HepG2 (cell line): ENCODE results near the gene MDH2. TPM values are rescaled to one million over a fixed set of nuclear protein-coding genes. Genes with fewer than 3 reads are reported as not detected.
"Not testable (repeated sequence)": the region's sequence is repeated elsewhere in the genome, so short reads cannot be mapped to it uniquely, and the experiment has no call there.

ENCODE experiments used
- ATAC-seq: fragments of 200-7000 bp; cut with Tn5 transposase; 3 replicates; pipeline ENCODE4 v1.9.1; 2020; ENCODE audit warnings: mild to moderate bottlenecking, moderate library complexity
- BruUV-seq: library from RNA; stranded (reverse); fragments of 400-500 nt; replicated peaks from 2 replicates; lab custom pipeline; 2021; lab: Mats Ljungman, UMichigan
- CTCF ChIA-PET: fragments of 300-600 bp; formaldehyde crosslinking; extraction: SDS; loops from one replicate; lab custom pipeline; 2021; ENCODE audit warnings: low total read pairs, inconsistent platforms, low intra/inter-chr PET ratio; lab: Yijun Ruan, JAX
- POLR2A ChIA-PET: fragments of 350-600 bp; sonication (Branson Sonifier 250); formaldehyde crosslinking; loops from one replicate; lab custom pipeline; 2020; ENCODE audit warnings: antibody characterized with exemption, inconsistent platforms; lab: Yijun Ruan, JAX
- DNase-seq: peaks from one replicate; pipeline ENCODE4 v3.0.0-alpha.2; 2015; ENCODE audit warnings: low spot score
- FAIRE-seq: peaks from 3 replicates; lab custom pipeline; 2011; peaks lifted over from hg19 to GRCh38; lab: Jason Lieb, UNC
- H2AFZ ChIP-seq: one replicate; pipeline ENCODE4 v1.6.1; 2011; ENCODE audit warnings: low read length, inconsistent platforms
- H3K27ac ChIP-seq: fragments of 300-600 bp; 3 replicates; pipeline ENCODE4 v1.8.0; 2011; ENCODE audit warnings: mixed run types, mild to moderate bottlenecking, mixed read lengths, low read length, inconsistent platforms; ENCODE audit not compliant: insufficient read depth; ENCODE audit errors: extremely low read length
- H3K27me3 ChIP-seq, 2 experiments: fragments of 200-600 bp in 1 of 2; 2 replicates in 1 of 2; 3 replicates in 1 of 2; pipeline versions ENCODE4 v1.6.0 to v1.8.0; 2011; ENCODE audit warnings: low read length in 2 of 2, mild to moderate bottlenecking in 2 of 2, moderate library complexity in 2 of 2, inconsistent platforms in 1 of 2; ENCODE audit not compliant: insufficient read depth in 2 of 2, control insufficient read depth in 1 of 2
- H3K36me3 ChIP-seq, 2 experiments: fragments of 200-600 bp in 1 of 2; replicated peaks in 1 of 2; 2 replicates in 1 of 2; 3 replicates in 1 of 2; pipeline versions ENCODE4 v1.5.1 to v1.8.0; 2011; ENCODE audit warnings: low read length in 2 of 2, inconsistent platforms in 1 of 2; ENCODE audit not compliant: insufficient read depth in 2 of 2, control insufficient read depth in 1 of 2
- H3K4me1 ChIP-seq: 2 replicates; pipeline ENCODE4 v1.5.1; 2012; ENCODE audit warnings: low read length, inconsistent platforms; ENCODE audit not compliant: insufficient read depth
- H3K4me2 ChIP-seq: 2 replicates; pipeline ENCODE4 v1.6.0; 2011; ENCODE audit warnings: low read depth, low read length, inconsistent platforms
- H3K4me3 ChIP-seq, 3 experiments: fragments of 200-600 bp in 1 of 3; sonication (generic), shearing (Covaris generic) in 1 of 3; replicated peaks in 1 of 3; 2 replicates each; pipeline ENCODE4 v1.5.1; 2011 to 2016; ENCODE audit warnings: low read length in 3 of 3, inconsistent platforms in 2 of 3, low read depth in 2 of 3, mild to moderate bottlenecking in 2 of 3, control low read depth in 1 of 3, mixed read lengths in 1 of 3; ENCODE audit not compliant: insufficient read depth in 1 of 3
- H3K79me2 ChIP-seq: one replicate; pipeline ENCODE4 v1.6.1; 2011; ENCODE audit warnings: low read length, inconsistent platforms; ENCODE audit not compliant: insufficient read depth
- H3K9ac ChIP-seq: 2 replicates; pipeline ENCODE4 v1.6.0; 2011; ENCODE audit warnings: mild to moderate bottlenecking, low read depth, low read length, inconsistent platforms; ENCODE audit not compliant: insufficient read depth
- H3K9me3 ChIP-seq: 2 replicates; pipeline ENCODE4 v1.5.1; 2012; ENCODE audit warnings: mild to moderate bottlenecking, low read length
- H4K20me1 ChIP-seq: 2 replicates; pipeline ENCODE4 v1.6.0; 2011; ENCODE audit warnings: inconsistent platforms, mild to moderate bottlenecking, low read length, moderate library complexity; ENCODE audit not compliant: insufficient read depth
- HBP1 ChIP-seq: IDR thresholded peaks from 2 replicates; pipeline ENCODE4 v1.6.1; 2016; ENCODE audit warnings: low read depth, control low read depth
- KLF6 ChIP-seq: IDR thresholded peaks from 2 replicates; pipeline ENCODE4 v1.8.0; 2016; ENCODE audit warnings: missing biosample characterization, missing genetic modification reagents
- MBD4 ChIP-seq: IDR thresholded peaks from 2 replicates; pipeline ENCODE4 v1.6.1; 2012; ENCODE audit warnings: low read length, inconsistent platforms, borderline replicate concordance
- SKI ChIP-seq: fragments of 450-650 bp; IDR thresholded peaks from one replicate; pipeline ENCODE4 v1.6.1; 2018; ENCODE audit warnings: mild to moderate bottlenecking; ENCODE audit not compliant: partially characterized antibody
- SMC3 ChIP-seq: IDR thresholded peaks from 2 replicates; pipeline ENCODE4 v1.6.1; 2011; ENCODE audit warnings: low read length, improper control_type of control experiment
- ZNF557 ChIP-seq: sonication (generic); formaldehyde crosslinking; IDR thresholded peaks from 2 replicates; pipeline ENCODE4 v1.4.0; 2020; ENCODE audit warnings: missing genetic modification reagents
- WGBS: methylation state at CpG from one replicate; pipeline ENCODE4 v1.1.6; 2017; ENCODE audit warnings: low lambda C conversion rate; 5-methylcytosine and 5-hydroxymethylcytosine counted together
- in situ Hi-C: cut with HindIII; loops from 2 replicates; pipeline ENCODE4 v1.10.0; 2017; ENCODE audit warnings: low pct_unique_long_range_greater_than_20kb; ENCODE audit not compliant: extremely low pct_ligation_motif_present
- intact Hi-C: fragments of 100-400 bp; cut with micrococcal nuclease; formaldehyde crosslinking; loops from one replicate; pipeline ENCODE4 v1.10.0; 2022; ENCODE audit not compliant: unreplicated experiment
- polyA plus RNA-seq, 8 experiments: library from polyadenylated mRNA; depleted of rRNA in 3 of 8; stranded (reverse) in 7 of 8; unstranded in 1 of 8; fragments of >200 nt; fragmentation: Illumina TruSeq in 4 of 8; extraction: Trizol in 4 of 8; gene quantifications; 2 replicates each; pipeline versions ENCODE4 v1.2.1 to v1.2.3, GENCODE V29; 2011 to 2016; ENCODE audit warnings: low read depth in 4 of 8, missing spikeins in 1 of 8, mixed read lengths in 1 of 8; ENCODE audit not compliant: insufficient read depth in 1 of 8
- total RNA-seq, 5 experiments: library from RNA; depleted of rRNA; stranded (reverse); fragments of >200 nt; fragmentation: Illumina TruSeq; extraction: Trizol; gene quantifications; 2 replicates each; pipeline ENCODE4 v1.2.3, GENCODE V29; 2016; ENCODE audit warnings: low read depth in 1 of 5
- TF ChIP-seq, protein P1 (sequence below): sonication (generic); formaldehyde crosslinking; IDR thresholded peaks from 2 replicates; pipeline ENCODE4 v1.9.0; 2022; ENCODE audit warnings: low read depth, missing genetic modification reagents

MDH2 gene
- total and polyA plus RNA-seq, 2 of the 13 experiments (the other 11 are each of a cell fraction or from before 2014, with no cell fraction given): 81.4 to 90.3 TPM

DNA sequence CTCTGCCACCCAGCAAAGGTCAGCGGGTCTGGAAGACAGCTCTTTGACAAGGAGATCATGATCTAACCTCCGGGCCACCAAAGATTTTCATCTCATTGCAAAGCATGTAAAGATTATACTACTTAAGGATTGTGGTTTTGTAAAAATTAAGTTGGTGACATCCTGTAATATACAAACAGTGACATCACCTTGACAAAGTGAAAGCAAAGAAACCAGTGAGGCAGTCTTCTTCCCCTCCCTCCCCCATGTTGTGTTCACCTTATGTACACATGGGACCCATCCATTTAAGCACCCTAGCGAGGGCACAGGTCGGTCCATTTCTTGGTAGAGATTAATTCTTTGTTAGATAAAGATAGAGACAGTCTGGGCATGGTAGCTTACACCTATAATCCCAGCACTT is 3.9 kb downstream of the MDH2 start:
- intact Hi-C loops: no loop called here
- ATAC-seq (no peak), FAIRE-seq (no peak), DNase-seq (no peak)
- Histone ChIP-seq H3K36me3 (peaks cover 9 to 57% of the 10 kb centered on the region in 2 experiments), H4K20me1 (no peaks in the 10 kb centered on the region), H3K9ac (no peak overlapping the region), H2AFZ (no peak overlapping the region), H3K27ac (no peak overlapping the region), H3K4me3 (no peak overlapping the region), H3K4me2 (no peak overlapping the region), H3K79me2 (peaks cover 77% of the 10 kb centered on the region), H3K4me1 (peaks cover 60% of the 10 kb centered on the region), H3K9me3 (no peaks in the 10 kb centered on the region), H3K27me3 (no peaks in the 10 kb centered on the region; a peak in 1 of 5 replicates)
- BruUV-seq: no TSS peak
- TF ChIP-seq SKI: no peak
- TF ChIP-seq HBP1 (CRISPR knock-in tag): no peak
- no peak for TF ChIP-seq MBD4
- no peak for TF ChIP-seq SMC3
- no peak for TF ChIP-seq ZNF557 (CRISPR knock-in tag)
- TF ChIP-seq, protein P1, sequence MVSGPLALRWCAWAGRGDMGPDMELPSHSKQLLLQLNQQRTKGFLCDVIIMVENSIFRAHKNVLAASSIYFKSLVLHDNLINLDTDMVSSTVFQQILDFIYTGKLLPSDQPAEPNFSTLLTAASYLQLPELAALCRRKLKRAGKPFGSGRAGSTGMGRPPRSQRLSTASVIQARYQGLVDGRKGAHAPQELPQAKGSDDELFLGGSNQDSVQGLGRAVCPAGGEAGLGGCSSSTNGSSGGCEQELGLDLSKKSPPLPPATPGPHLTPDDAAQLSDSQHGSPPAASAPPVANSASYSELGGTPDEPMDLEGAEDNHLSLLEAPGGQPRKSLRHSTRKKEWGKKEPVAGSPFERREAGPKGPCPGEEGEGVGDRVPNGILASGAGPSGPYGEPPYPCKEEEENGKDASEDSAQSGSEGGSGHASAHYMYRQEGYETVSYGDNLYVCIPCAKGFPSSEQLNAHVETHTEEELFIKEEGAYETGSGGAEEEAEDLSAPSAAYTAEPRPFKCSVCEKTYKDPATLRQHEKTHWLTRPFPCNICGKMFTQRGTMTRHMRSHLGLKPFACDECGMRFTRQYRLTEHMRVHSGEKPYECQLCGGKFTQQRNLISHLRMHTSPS (CRISPR knock-in tag): no peak
- TF ChIP-seq KLF6 (CRISPR knock-in tag): no peak
- POLR2A ChIA-PET: no interaction called here
- CTCF ChIA-PET: no interaction called here
- in situ Hi-C loops: no loop called here
- 100% methylated on average over 4 of the region's 4 CpGs for WGBS

DNA sequence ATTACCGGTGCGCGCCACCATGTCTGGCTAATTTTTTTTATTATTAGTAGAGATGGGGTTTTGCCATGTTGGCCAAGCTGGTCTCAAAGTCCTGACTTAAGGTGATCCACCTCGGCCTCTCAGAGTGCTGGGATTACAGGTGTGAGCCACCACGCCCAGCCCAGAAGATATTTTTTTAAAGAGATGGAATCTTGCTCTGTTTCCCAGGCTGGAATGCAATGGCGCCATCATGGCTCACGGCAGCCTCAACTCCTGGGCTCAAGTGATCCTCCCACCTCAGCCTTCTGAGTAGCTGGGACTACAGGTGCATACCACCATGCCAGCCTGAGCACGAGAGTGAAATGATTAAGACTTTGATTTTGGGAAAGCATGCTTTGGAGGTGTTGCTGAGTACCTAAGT is 4.8 kb downstream of the MDH2 start:
- intact Hi-C loops, H3K4me3 ChIP-seq, H3K27me3 ChIP-seq, H3K9me3 ChIP-seq, ATAC-seq, H4K20me1 ChIP-seq, DNase-seq, H3K27ac ChIP-seq, in situ Hi-C loops, POLR2A ChIA-PET, H3K4me2 ChIP-seq, H2AFZ ChIP-seq, H3K9ac ChIP-seq, BruUV-seq, FAIRE-seq, CTCF ChIA-PET: not testable (repeated sequence)
- Histone ChIP-seq H3K4me1 (peaks cover 68% of the 10 kb centered on the region), H3K79me2 (peaks cover 68% of the 10 kb centered on the region), H3K36me3 (peaks cover 12 to 65% of the 10 kb centered on the region in 2 experiments)
- WGBS: 95% methylated on average over 8 of the region's 8 CpGs
